GM12865 (cell line): ENCODE data around the gene PDK3.
A peak's percentile ranks its signal among the peaks of the same experiment; 100 is the strongest.

ENCODE experiments used
- DNase-seq: peaks from one replicate; pipeline ENCODE4 v3.0.0; 2010; ENCODE audit warnings: low read depth
- H3K4me3 ChIP-seq: 2 replicates; pipeline ENCODE4 v1.5.1; 2011; ENCODE audit warnings: mild to moderate bottlenecking, low read depth, low read length, control low read depth
- CTCF ChIP-seq: IDR thresholded peaks from 2 replicates; pipeline ENCODE4 v1.5.1; 2011; ENCODE audit warnings: low read length, control low read depth, low read depth, inconsistent platforms; ENCODE audit not compliant: insufficient read depth; ENCODE audit errors: missing control alignments

PDK3 gene

GRCh38 chrX:24464836-24465531 is at the start of gene PDK3:
TSS of gene PDK3 (plus strand) at chrX:24465286. CDS start at chrX:24465456, 170 bp downstream.
- peak; percentile 92 for DNase-seq
- peak within 1 kb of the TSS; percentile 85 for H3K4me3 ChIP-seq
- no peak for TF ChIP-seq CTCF

GRCh38 chrX:24415921-24416320 is 49.2 kb upstream of the PDK3 start:
- DNase-seq, result no peak
- no peak for TF ChIP-seq CTCF
- H3K4me3 ChIP-seq, result no peak overlapping the region

- TF ChIP-seq CTCF, result no peak
- no peak for DNase-seq
- no peak overlapping the region for H3K4me3 ChIP-seq
Observed at GRCh38 chrX:24423960-24424359, 41.1 kb upstream of the PDK3 start.

- H3K4me3 ChIP-seq, result no peak overlapping the region
- TF ChIP-seq CTCF, result no peak
- no peak for DNase-seq
Observed at GRCh38 chrX:24424948-24425347, 40.1 kb upstream of the PDK3 start.

GRCh38 chrX:24425806-24426205 is 39.3 kb upstream of the PDK3 start:
- DNase-seq, result no peak
- TF ChIP-seq CTCF, result no peak
- H3K4me3 ChIP-seq, result no peak overlapping the region

GRCh38 chrX:24426340-24426913 is 38.7 kb upstream of the PDK3 start:
- peak; percentile 5 for DNase-seq
- no peak for TF ChIP-seq CTCF
- H3K4me3 ChIP-seq, result no peak overlapping the region
